GM21737 (cell line): Measurements from ENCODE around the gene HTATSF1.

ENCODE experiments used
- ATAC-seq: cut with Tn5 transposase; IDR thresholded peaks from one replicate; pipeline ENCODE4 v1.9.1; 2021; ENCODE audit warnings: mild to moderate bottlenecking, moderate library complexity; ENCODE audit not compliant: unreplicated experiment

The HTATSF1 gene, protein sequence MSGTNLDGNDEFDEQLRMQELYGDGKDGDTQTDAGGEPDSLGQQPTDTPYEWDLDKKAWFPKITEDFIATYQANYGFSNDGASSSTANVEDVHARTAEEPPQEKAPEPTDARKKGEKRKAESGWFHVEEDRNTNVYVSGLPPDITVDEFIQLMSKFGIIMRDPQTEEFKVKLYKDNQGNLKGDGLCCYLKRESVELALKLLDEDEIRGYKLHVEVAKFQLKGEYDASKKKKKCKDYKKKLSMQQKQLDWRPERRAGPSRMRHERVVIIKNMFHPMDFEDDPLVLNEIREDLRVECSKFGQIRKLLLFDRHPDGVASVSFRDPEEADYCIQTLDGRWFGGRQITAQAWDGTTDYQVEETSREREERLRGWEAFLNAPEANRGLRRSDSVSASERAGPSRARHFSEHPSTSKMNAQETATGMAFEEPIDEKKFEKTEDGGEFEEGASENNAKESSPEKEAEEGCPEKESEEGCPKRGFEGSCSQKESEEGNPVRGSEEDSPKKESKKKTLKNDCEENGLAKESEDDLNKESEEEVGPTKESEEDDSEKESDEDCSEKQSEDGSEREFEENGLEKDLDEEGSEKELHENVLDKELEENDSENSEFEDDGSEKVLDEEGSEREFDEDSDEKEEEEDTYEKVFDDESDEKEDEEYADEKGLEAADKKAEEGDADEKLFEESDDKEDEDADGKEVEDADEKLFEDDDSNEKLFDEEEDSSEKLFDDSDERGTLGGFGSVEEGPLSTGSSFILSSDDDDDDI

DNA sequence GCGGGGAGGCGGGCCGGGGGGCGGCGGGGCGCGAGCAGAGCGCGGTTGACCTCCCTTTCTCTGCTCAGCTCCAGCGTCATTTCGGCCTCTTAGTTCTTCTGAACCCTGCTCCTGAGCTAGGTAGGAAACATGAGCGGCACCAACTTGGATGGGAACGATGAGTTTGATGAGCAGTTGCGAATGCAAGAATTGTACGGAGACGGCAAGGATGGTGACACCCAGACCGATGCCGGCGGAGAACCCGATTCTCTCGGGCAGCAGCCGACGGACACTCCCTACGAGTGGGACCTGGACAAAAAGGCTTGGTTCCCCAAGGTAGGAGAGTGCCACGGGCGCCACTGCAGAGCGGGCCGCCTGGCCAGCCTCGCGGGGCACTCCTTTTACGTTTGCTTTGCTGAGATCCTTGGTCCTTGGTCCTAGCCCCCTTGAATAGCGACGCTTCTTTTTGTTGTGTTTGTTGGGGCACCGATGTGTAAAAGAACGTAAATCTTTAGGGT is at the start of gene HTATSF1:
Gene HTATSF1 (plus strand): TSS at position 37 of the 497 bp plus-strand sequence. CDS start 93 bp downstream, at position 130.
- peak; percentile 15 for ATAC-seq

DNA sequence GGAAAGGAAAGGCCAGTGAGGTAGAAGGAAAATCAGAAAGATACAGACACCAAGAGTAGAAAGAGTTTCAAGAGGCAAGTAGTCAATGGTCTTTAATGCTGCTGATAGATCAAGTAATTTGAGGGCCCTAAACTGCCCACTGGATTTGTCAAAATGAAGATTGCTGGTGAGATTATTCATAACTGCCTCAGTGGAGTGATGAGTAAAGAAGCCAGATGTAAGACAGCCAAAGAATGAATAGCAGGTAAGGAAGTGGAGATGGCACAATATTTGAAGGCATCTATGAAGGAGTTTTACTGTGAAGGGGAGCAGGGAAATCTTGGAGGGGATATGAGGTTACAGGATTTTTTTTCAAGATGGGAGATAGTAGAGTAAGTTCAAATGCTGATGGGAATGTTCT is 49.4 kb upstream of the HTATSF1 start:
- ATAC-seq, result no peak

DNA sequence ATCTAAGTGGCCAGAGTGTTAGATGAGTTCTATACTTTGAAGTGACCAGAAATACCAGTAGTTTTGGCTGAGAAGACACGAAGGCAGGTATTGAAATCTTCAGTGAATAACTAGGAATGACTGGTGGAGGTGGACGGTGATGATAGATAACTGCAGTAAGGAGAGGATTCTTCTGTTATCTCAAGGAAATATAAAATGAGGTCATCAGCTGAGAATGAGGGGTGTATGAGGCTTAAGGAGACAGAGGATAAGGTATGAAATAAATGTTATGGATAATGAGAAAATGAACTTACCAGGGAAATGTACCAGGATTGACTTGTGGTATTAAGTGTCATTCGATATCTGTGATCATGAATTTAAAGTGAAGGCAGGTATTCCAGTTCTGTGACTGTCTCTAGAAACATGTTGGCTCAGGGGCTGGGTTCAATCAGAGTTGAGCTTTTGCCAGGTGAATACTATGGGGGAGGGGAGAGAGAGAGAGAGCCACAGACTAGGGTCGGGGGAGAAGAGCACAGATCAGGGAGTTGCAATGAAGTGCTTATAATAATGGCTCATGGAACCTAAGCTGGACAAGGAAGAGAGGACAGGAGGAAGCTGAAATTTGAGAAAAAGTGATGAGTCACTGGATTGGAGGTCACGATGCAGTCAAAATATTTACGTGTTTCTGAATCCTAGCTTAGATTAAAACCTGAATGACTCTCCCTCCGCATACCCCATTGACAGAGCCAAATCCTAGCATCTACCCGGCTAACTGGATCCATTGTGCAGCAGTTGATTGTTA is 47.2 kb upstream of the HTATSF1 start:
- ATAC-seq, result no peak

DNA sequence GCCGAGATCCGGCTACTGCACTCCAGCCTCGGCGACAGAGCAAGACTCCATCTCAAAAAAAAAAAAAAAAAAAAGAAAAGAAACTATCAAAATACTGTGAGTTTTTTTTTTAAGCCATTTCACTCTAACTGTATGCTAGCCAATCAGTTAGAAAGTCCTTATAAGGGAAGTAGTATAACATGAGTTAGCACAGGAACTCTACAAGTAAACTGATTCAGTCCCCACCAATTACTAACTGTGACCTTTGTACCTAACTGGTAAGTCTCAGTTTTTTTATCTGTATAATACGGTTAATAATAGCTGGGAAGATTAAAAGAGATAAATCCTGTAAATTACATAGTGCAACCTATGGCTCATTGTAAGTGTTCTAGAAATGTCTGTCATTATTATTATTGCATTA is 44.8 kb upstream of the HTATSF1 start:
- no peak for ATAC-seq

DNA sequence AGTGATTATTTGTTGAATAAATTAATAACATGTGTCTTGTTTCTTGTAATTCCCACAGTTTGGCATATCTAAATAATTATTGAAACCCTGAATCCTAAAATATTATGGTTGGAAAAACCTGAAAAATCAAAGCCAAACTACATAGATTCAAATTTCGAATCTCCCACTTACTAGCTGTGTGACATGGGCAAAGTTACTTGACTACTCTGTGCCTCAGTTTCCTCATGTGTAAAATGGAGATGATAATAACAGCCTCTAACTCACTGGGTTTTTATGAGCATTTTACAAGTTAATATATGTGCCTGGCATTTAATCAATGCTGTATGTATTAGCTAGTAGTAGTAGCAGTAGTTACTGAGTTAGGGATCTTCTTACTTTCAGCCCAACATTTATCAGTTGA is 44.3 kb upstream of the HTATSF1 start:
- no peak for ATAC-seq

DNA sequence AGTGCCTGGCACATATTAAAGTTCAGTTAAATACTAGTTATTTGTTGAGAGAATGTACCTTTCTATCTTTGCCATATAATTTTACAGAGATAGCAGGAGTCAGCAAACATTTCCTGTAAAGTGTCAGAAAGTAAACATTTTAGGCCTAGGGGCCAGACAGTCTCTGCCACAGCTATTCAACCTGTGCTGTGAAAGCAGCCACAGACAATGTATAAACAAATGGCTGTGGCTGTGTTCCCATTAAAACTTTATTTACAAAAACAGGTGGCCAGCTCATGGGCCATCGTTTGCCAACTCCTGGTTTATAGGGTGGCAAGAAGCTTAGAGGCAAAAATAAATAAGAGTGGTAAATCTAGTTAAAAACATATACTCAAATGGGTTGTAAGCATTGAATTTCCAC is 43.6 kb upstream of the HTATSF1 start:
- ATAC-seq, result no peak

DNA sequence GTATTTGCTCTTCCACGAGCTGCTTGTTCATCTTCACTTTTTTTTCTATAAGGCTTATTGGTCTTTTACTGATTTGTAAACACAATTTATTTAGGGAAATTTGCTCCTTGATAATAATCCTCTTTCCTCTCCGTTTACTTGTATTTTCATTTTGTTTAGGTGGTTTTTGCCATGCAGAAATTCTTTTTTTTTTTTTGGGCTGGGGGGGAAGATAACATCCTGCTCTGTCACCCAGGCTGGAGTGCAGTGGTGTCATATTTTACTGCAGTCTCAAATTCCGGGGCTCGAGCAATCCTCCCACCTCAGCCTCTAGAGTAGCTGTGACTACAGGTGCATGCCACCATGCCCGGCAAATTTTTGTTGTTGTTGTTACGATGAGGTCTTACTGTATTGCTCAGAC is 41.3 kb upstream of the HTATSF1 start:
- no peak for ATAC-seq

DNA sequence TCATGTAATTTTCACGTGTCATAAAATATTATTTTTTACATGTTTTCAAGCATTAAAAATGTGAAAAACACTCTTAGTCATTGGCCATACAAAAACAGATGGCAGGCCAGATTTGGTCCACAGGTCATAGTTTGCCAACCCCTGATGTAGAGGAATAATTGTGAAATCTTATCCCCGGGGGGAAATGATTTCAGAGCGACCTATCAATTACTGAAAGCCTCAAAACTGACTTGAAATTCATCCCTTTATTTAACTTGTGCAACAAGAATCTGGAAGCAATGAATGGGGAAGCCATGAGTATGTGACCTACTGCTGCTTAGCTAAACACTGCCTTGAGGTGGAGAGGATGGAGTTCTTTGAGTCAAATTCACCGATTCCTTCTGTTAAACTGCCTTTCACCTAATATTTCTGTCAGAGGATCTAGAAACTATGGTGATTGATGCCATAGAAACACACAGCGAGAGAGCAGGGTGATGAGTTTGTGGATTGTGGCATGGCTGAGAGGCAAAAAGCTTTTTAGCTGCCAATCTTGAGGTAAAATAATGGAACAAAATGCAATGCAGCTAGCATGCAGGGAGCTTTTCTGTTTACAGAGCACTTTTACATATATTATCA is 40.0 kb upstream of the HTATSF1 start:
- ATAC-seq, result no peak

DNA sequence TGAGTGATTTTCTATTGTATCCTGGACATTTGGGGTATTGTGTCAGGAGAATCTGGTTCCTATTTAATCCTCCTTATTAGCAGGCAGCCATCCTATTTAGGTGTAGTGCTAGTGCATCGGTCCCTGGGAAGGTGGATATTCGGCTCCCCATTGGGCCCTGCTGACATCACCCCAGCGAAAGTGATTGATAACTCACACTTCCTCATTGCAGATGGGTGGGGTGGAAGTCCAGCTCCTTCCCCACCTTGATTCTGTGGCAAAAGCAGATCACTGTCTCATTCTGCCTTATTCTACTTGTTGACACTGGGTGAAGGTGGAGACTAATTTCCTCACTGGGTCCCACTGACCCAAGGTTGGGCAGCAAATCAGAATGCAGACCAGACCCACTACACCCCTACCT is 32.8 kb upstream of the HTATSF1 start:
- ATAC-seq, result no peak

DNA sequence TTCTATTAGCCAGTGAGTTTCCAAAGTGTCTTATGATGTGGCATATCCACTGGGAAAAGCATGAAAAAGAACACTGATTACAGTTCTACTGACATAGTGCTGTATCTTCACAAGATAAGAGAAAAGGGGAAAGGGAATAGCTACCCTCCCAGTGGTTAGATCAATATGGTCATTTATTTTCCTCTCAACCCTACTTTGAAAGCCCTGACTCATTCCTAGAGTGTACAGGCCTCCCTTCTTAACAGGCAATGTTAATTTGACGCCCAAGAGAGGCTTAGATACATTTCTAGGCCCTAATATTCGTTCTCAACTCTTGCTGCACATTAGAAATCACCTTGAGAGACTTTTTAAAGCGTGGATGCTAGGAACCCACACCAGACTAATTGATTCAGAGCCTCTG is 30.1 kb upstream of the HTATSF1 start:
- no peak for ATAC-seq

DNA sequence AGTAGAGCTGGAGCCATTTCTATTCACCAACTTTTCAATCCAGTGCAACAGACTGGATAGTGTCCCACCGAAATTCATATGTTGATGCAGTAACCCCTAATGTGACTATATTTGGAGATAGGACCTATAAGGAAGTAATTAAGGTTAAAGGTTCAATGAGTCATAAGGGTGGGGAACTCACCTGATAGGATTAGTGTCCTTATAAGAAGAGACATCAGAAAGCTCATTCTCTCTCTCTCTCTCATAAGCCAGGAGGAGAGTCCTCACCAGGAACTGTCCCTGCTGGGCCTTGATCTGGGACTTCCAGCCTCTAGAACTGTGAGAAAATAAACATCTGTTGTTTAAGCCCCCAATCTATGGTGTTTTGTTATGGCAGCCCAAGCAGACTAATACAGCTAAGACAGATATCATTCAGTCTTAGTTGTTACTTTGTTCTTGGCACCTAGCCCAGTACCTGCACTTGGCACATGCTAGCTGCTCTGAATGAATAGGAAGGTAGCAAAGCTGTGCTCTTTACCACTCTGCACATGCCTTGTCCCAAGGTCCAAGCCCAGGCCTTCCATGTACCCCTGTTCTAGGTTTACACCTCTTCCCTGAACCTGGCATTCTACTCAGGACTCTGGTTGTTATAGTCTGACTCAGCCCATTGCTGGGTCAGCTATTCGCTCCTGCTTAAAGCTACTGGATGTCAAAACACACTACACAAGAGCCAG is 28.8 kb upstream of the HTATSF1 start:
- ATAC-seq, result no peak

DNA sequence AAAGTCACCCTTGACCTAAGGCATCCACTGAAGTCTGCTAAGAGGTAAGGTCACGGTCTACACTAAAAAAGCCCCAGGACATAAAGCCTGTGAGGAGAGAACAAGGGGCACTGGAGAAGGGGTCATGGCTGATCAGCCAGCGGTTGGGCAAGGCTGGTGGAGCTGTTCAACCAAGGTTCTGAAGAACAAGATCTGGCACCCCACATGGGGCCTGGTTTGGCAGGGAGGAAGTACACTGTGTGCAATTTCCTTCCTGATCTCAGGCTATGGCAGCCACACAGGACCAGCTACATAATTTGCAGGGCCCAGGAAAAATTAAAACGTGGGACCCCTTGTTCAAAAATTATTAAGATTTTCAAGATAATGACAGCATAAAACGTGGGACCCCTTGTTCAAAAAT is 23.7 kb upstream of the HTATSF1 start:
- no peak for ATAC-seq

DNA sequence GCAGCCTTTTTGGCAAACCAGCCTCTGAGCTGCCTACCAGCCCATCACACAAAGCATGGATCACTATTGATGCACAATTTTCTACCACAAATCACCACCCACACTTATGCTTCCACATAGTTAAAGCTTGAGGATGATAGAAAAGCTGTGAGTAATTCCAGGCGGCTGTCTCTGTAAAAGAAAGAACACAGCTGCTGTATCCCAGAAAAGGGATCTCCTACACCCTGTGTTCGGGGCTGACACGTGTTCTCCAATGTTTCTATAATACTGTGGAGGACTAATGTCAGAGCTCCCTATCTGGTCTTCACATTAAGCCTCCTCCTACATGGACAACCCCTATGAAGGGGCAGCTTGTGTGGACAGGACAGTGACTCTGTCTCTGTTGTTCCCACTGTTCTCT is 22.2 kb upstream of the HTATSF1 start:
- ATAC-seq, result no peak

DNA sequence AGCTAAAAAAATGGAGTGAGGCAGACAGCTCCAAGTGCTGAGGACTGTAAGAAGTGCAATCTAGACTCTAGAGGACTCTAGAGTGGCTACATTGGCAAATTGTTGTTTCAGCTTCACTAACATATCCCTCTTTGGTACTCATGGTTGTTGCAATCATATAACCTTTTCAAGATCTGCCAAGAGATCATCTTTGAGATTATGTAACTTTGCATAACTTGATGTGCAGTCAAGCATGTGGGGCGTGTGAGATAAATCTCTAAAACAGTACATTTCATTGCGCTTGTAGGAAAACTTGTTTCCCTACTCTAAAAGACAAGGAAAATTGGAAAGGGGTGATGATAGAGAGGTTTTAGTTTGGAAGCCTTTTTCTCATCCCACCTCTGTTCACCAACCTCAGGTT is 20.9 kb upstream of the HTATSF1 start:
- ATAC-seq, result no peak

DNA sequence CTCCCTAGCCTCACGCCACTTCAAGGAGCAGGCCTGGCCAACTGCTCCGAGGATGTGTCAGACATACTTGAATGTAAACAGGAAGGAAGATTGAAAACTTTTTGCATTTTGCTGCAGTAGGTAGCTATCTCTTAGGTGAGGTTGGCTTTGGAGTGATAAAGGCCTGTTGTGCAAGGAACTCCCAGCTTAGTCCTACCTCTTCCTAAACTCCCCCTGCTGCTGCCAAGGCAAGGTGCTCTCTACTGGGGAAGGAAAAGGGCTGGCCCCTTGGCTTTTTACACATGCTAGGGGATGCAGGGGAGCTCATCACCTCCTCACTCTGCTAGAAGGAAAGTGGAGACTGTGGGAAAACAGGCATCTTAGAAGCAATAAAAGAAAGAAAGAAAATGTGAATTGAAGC is 20.4 kb upstream of the HTATSF1 start:
- no peak for ATAC-seq

DNA sequence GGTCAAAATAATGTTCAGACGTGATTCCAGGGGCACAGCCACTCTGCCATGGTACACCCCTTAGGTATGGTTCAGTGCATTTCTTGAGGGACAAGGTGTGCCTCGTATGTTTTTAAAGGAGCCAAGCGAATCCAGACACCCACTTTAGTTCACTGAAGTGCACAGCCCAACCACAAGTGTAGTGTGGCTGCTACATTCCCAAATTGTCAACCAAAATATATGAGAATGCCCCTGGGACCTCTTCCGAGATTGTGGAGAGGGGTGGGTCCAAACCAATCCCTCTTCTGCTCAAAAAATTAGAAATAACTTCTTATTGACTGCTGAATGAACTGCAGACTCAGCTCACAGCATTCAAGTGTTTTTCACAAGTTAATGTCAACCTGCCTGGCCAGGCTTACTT is 17.0 kb upstream of the HTATSF1 start:
- ATAC-seq, result no peak

DNA sequence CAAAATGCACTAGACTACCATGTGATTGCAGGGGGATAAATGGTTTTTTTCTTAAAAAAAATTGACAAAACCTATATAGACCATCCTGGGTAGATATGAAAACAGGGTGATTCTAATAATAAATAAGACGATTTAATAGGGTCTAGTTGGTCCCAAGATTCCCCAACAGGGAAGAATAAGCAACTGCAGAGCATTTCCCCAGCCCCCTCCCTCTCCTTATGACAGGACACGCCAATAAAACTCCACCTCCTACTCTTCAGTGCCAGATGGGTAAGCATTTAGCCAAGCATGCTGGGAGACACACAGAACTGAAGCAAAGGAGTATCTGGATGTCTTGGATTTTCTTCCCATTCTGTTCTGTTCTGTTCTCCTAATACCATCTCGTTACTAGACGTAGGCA is 9.7 kb upstream of the HTATSF1 start, which contains the start of gene BRS3:
Gene BRS3 (plus strand): TSS at position 301 of the 400 bp plus-strand sequence. CDS start 168 bp downstream, outside the sequence.
- no peak for ATAC-seq

DNA sequence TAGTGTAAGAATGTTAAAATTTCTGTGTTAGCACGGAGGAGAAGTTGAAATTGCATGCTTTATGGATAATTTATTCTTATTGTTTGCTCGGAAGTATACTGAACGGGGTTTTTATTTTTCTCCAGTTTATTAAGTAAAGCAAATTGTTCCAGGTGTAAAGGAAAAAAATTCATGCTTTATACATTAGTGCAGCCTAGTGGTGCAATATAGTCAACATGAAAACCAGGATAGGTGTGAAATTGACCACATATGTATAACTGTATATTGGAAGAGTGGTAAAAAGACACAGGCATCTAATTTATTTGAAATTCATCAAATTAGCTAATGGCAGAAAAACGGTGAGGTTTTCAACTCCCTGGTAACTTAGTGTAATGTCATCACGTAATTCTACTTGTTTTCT is 8.7 kb upstream of the HTATSF1 start:
- ATAC-seq, result no peak

DNA sequence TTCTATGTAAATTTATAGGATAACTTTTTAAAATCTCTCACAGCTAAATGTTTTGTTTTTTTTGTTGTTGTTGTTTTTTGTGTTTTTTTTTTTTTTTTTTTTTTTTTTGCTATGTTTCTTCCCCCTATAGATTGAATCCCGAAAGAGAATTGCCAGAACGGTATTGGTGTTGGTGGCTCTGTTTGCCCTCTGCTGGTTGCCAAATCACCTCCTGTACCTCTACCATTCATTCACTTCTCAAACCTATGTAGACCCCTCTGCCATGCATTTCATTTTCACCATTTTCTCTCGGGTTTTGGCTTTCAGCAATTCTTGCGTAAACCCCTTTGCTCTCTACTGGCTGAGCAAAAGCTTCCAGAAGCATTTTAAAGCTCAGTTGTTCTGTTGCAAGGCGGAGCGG is 5.6 kb upstream of the HTATSF1 start:
- no peak for ATAC-seq

DNA sequence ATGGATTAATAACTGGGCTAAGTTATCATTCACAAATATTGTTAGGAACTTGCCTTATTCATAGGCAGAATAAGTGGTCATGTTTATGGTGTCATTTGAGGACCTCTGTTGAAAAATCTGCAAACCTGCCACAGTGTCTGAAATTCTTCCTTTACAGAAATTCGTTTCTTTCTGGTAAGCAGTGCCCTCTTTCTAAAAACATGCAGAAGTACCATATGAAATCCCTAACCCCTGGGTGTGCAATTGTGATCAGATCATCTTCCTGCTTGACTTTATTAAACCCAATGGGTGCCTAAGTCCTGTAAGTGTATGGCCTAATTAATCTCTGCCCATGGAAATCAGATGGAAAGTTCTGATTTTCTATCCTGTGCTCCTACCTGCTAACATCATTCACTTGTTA is 4.4 kb upstream of the HTATSF1 start:
- no peak for ATAC-seq
